Natural killer cell (primary cell): ENCODE measurements around the gene NRXN2. TPM values are rescaled to one million over a fixed set of nuclear protein-coding genes. Genes with fewer than 3 reads are reported as not detected.

ENCODE experiments used
- ATAC-seq, 3 donors: fragments of 150-1000 bp in 2 of 3; fragments of 200-7000 bp in 1 of 3; cut with Tn5 transposase; 1 replicate in 1 of 3; 2 replicates in 2 of 3; pipeline ENCODE4 v1.10.0; 2021; ENCODE audit warnings: mild to moderate bottlenecking in 2 of 3, moderate library complexity in 2 of 3
- DNase-seq, 2 donors: peaks; one replicate each; pipeline versions ENCODE4 v3.0.0 to v3.0.0-alpha.2; 2013 to 2021; ENCODE audit warnings: mixed read lengths in 1 of 2
- H3K27ac ChIP-seq: one replicate; pipeline ENCODE4 v1.5.1; 2013; ENCODE audit warnings: mild to moderate bottlenecking, low read length
- H3K27me3 ChIP-seq: one replicate; pipeline ENCODE4 v1.6.1; 2013; ENCODE audit warnings: low read length; ENCODE audit not compliant: control insufficient read depth, insufficient read depth
- H3K36me3 ChIP-seq: one replicate; pipeline ENCODE4 v1.6.1; 2013; ENCODE audit warnings: low read length; ENCODE audit not compliant: control insufficient read depth, insufficient read depth
- H3K4me1 ChIP-seq: one replicate; pipeline ENCODE4 v1.6.1; 2013; ENCODE audit warnings: low read length; ENCODE audit not compliant: control insufficient read depth, insufficient read depth
- H3K4me3 ChIP-seq: one replicate; pipeline ENCODE4 v1.5.1; 2013; ENCODE audit warnings: low read length
- H3K9me3 ChIP-seq: one replicate; pipeline ENCODE4 v1.6.1; 2013; ENCODE audit warnings: low read length; ENCODE audit not compliant: control insufficient read depth, insufficient read depth
- H3K27ac Mint-ChIP-seq, 2 donors: one replicate each; pipeline ENCODE4 v1.8.0; 2022; ENCODE audit warnings: mild to moderate bottlenecking in 2 of 2, mixed read lengths in 2 of 2, moderate library complexity in 1 of 2
- H3K27me3 Mint-ChIP-seq, 2 donors: one replicate each; pipeline ENCODE4 v1.8.0; 2022; ENCODE audit warnings: low read depth in 2 of 2, mixed read lengths in 2 of 2
- H3K36me3 Mint-ChIP-seq: one replicate; pipeline ENCODE4 v1.8.0; 2022; ENCODE audit warnings: mixed read lengths
- H3K4me1 Mint-ChIP-seq, 2 donors: one replicate each; pipeline ENCODE4 v1.8.0; 2022; ENCODE audit warnings: mixed read lengths in 2 of 2
- H3K4me3 Mint-ChIP-seq: one replicate; pipeline ENCODE4 v1.8.0; 2022; ENCODE audit warnings: mild to moderate bottlenecking, moderate library complexity, mixed read lengths
- H3K9me3 Mint-ChIP-seq, 2 donors: one replicate each; pipeline ENCODE4 v1.8.0; 2022; ENCODE audit warnings: mixed read lengths in 2 of 2
- CTCF ChIP-seq: fragments of 200-600 bp; IDR thresholded peaks from one replicate; pipeline ENCODE4 v1.8.0; 2022; ENCODE audit warnings: antibody characterized with exemption
- WGBS: methylation state at CpG from one replicate; pipeline ENCODE4 v1.1.7; 2013; ENCODE audit warnings: missing lambda C conversion rate; ENCODE audit not compliant: insufficient coverage; 5-methylcytosine and 5-hydroxymethylcytosine counted together
- intact Hi-C: fragments of 100-400 bp; cut with micrococcal nuclease; formaldehyde crosslinking; loops from one replicate; pipeline ENCODE4 v1.14.2; 2022
- total RNA-seq, 4 donors: library from RNA; stranded (reverse); fragments of 120-200 nt in 1 of 4; gene quantifications; one replicate each; pipeline versions ENCODE4 v1.2.3 to v1.2.4, GENCODE V29; 2013 to 2022

NRXN2 gene
- total RNA-seq, 3 donors from 2014 or later (not counting 1 experiment from before 2014, with no cell fraction given) = 2.9 to 9.6 (median 7.7) TPM

- no peaks in the 10 kb centered on the region for H3K27me3 Mint-ChIP-seq
- Histone ChIP-seq H3K4me1 (peaks cover 98% of the 10 kb centered on the region), H3K4me3 (no peak overlapping the region), H3K9me3 (no peaks in the 10 kb centered on the region), H3K27me3 (no peaks in the 10 kb centered on the region), H3K36me3 (peaks cover 44% of the 10 kb centered on the region), H3K27ac (peak overlapping the region; percentile 59)
- H3K4me1 Mint-ChIP-seq = peaks cover 84 to 89% of the 10 kb centered on the region in 2 donors
- no peaks in the 10 kb centered on the region for H3K9me3 Mint-ChIP-seq
- ATAC-seq = peak in 2 of 3 donors; percentile 1 to 3
- TF ChIP-seq CTCF = no peak
- H3K27ac Mint-ChIP-seq = peak overlapping the region; percentile 95 to 96
- DNase-seq = peak in 1 of 2 donors; percentile 47
- peaks cover 16% of the 10 kb centered on the region for H3K36me3 Mint-ChIP-seq
- 50% methylated on average over 6 of the region's 6 CpGs for WGBS
- intact Hi-C loops = loop anchor here (2.0 kb wide), 1 partner anchor 15 kb away; the partner anchor contains the start of gene SF1
- H3K4me3 Mint-ChIP-seq = peak overlapping the region; percentile 83
Observed at GRCh38 chr11:64763526-64764039, 40.6 kb upstream of the NRXN2 start.

GRCh38 chr11:64762674-64763525 lies 39.9 kb upstream of the NRXN2 start:
- H3K9me3 Mint-ChIP-seq = no peaks in the 10 kb centered on the region
- no peaks in the 10 kb centered on the region for H3K27me3 Mint-ChIP-seq
- Histone ChIP-seq H3K9me3 (no peaks in the 10 kb centered on the region), H3K27ac (peak overlapping the region; percentile 59), H3K4me3 (no peak overlapping the region), H3K27me3 (no peaks in the 10 kb centered on the region), H3K36me3 (peaks cover 37% of the 10 kb centered on the region), H3K4me1 (peaks cover 99% of the 10 kb centered on the region)
- WGBS = 27% methylated on average over 11 of the region's 13 CpGs
- intact Hi-C loops = no loop called here
- peak overlapping the region; percentile 95 to 96 for H3K27ac Mint-ChIP-seq
- DNase-seq = peak in 1 of 2 donors; percentile 58
- H3K36me3 Mint-ChIP-seq = peaks cover 12% of the 10 kb centered on the region
- no peak for TF ChIP-seq CTCF
- H3K4me1 Mint-ChIP-seq = peaks cover 78 to 84% of the 10 kb centered on the region in 2 donors
- H3K4me3 Mint-ChIP-seq = peak overlapping the region; percentile 83
- ATAC-seq = peak in 1 of 3 donors; percentile 14

- ATAC-seq (peak in 2 of 3 donors; percentile 21 to 28), DNase-seq (no peak)
- TF ChIP-seq CTCF = no peak
- Histone ChIP-seq H3K27me3 (no peaks in the 10 kb centered on the region), H3K4me1 (peaks cover 98% of the 10 kb centered on the region), H3K9me3 (no peaks in the 10 kb centered on the region), H3K4me3 (no peak overlapping the region), H3K36me3 (peaks cover 31% of the 10 kb centered on the region), H3K27ac (peak overlapping the region; percentile 59)
- peaks cover 72 to 83% of the 10 kb centered on the region in 2 donors for H3K4me1 Mint-ChIP-seq
- H3K9me3 Mint-ChIP-seq = no peaks in the 10 kb centered on the region
- intact Hi-C loops = no loop called here
- no peaks in the 10 kb centered on the region for H3K27me3 Mint-ChIP-seq
- H3K27ac Mint-ChIP-seq = peak overlapping the region; percentile 95 to 96
- peak overlapping the region; percentile 83 for H3K4me3 Mint-ChIP-seq
- 37% methylated on average over 5 of the region's 5 CpGs for WGBS
- H3K36me3 Mint-ChIP-seq = peaks cover 12% of the 10 kb centered on the region
Observed at GRCh38 chr11:64762277-64762673, 39.3 kb upstream of the NRXN2 start.
